GM12801 (cell line): Measurements from ENCODE around the gene CNDP2.

Source experiments
- TF ChIP-seq, protein P1 (sequence below): IDR thresholded peaks from one replicate; pipeline ENCODE4 v1.5.1; 2011; ENCODE audit warnings: control low read depth; ENCODE audit not compliant: insufficient read length; ENCODE audit errors: extremely low read depth

CNDP2 gene

GRCh38 chr18:74522635-74523548, 26.7 kb downstream of the CNDP2 start:
- TF ChIP-seq, protein P1, sequence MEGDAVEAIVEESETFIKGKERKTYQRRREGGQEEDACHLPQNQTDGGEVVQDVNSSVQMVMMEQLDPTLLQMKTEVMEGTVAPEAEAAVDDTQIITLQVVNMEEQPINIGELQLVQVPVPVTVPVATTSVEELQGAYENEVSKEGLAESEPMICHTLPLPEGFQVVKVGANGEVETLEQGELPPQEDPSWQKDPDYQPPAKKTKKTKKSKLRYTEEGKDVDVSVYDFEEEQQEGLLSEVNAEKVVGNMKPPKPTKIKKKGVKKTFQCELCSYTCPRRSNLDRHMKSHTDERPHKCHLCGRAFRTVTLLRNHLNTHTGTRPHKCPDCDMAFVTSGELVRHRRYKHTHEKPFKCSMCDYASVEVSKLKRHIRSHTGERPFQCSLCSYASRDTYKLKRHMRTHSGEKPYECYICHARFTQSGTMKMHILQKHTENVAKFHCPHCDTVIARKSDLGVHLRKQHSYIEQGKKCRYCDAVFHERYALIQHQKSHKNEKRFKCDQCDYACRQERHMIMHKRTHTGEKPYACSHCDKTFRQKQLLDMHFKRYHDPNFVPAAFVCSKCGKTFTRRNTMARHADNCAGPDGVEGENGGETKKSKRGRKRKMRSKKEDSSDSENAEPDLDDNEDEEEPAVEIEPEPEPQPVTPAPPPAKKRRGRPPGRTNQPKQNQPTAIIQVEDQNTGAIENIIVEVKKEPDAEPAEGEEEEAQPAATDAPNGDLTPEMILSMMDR = no peak

DNA sequence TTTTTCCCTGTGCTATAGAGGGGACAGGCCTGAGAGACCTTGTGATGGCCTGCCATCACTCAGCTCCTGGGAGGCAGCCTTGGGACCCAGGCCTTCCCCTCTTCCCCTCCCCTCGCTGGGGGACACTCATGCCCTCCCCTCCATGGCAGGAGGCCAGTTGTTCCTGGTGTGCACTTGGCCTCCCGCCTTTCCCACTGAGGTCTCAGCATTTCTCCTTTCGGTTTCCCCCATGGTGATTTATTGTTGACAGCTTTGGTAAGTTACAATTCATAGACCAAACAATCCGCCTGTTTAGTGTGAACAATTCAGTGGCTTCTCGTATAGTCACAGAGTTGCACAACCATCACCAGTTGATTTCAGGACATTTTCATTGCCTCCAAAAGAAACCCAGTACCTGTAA, 27.9 kb downstream of the CNDP2 start:
- TF ChIP-seq, protein P1 = no peak

- TF ChIP-seq, protein P1 = no peak
Observed at GRCh38 chr18:74525741-74526140, 29.6 kb downstream of the CNDP2 start.

GRCh38 chr18:74526488-74526887, 30.3 kb downstream of the CNDP2 start:
- TF ChIP-seq, protein P1 = no peak

- TF ChIP-seq, protein P1 = no peak
Observed at GRCh38 chr18:74528478-74528877, 32.3 kb downstream of the CNDP2 start.

- TF ChIP-seq, protein P1 = no peak
Observed at GRCh38 chr18:74528913-74529312, 32.8 kb downstream of the CNDP2 start.

GRCh38 chr18:74529378-74529777, 33.2 kb downstream of the CNDP2 start:
- TF ChIP-seq, protein P1 = no peak
